NCI-H526 (cell line): Measurements from ENCODE around the gene INPP5E.

Source experiments
- DNase-seq, 2 experiments: peaks; one replicate each; lab custom pipeline; 2025; lab: John Stamatoyannopoulos, UW

Gene INPP5E

GRCh38 chr9:136403915-136404800, 35.5 kb downstream of the INPP5E start:
- no peak for DNase-seq

GRCh38 chr9:136403538-136403914, 36.1 kb downstream of the INPP5E start:
- no peak for DNase-seq

- DNase-seq = no peak
Observed at GRCh38 chr9:136402067-136402466, 37.6 kb downstream of the INPP5E start.

GRCh38 chr9:136401173-136401922, 38.3 kb downstream of the INPP5E start:
- no peak for DNase-seq

GRCh38 chr9:136400038-136400834, 39.4 kb downstream of the INPP5E start, which contains the start of gene SNAPC4:
TSS of gene SNAPC4 (minus strand) at chr9:136400170. CDS start at chr9:136398428, 1,742 bp downstream.
- DNase-seq = peak in 1 of 2 experiments; percentile 91

GRCh38 chr9:136399176-136400037, 40.2 kb downstream of the INPP5E start:
- DNase-seq = no peak

- DNase-seq = no peak
Observed at GRCh38 chr9:136398286-136398685, 41.4 kb downstream of the INPP5E start.

- no peak for DNase-seq
Observed at GRCh38 chr9:136397643-136398042, 42.0 kb downstream of the INPP5E start.

GRCh38 chr9:136396219-136396515, 43.5 kb downstream of the INPP5E start:
- no peak for DNase-seq

- DNase-seq = no peak
Observed at GRCh38 chr9:136395345-136396218, 44.1 kb downstream of the INPP5E start.

GRCh38 chr9:136395020-136395340, 44.7 kb downstream of the INPP5E start:
- no peak for DNase-seq

- no peak for DNase-seq
Observed at GRCh38 chr9:136394312-136395019, 45.2 kb downstream of the INPP5E start.

GRCh38 chr9:136393531-136393930, 46.1 kb downstream of the INPP5E start:
- DNase-seq = no peak

- no peak for DNase-seq
Observed at GRCh38 chr9:136392538-136393449, 46.9 kb downstream of the INPP5E start.

- no peak for DNase-seq
Observed at GRCh38 chr9:136391737-136392537, 47.7 kb downstream of the INPP5E start.

GRCh38 chr9:136389396-136389795, 50.2 kb downstream of the INPP5E start:
- DNase-seq = no peak

- no peak for DNase-seq
Observed at GRCh38 chr9:136387217-136387616, 52.4 kb downstream of the INPP5E start.

GRCh38 chr9:136386018-136386417, 53.6 kb downstream of the INPP5E start:
- DNase-seq = no peak
